Measurements from ENCODE around the gene VPS13D.
"Not testable (repeated sequence)": the region's sequence is repeated elsewhere in the genome, so short reads cannot be mapped to it uniquely, and the experiment has no call there.

Gene VPS13D

GRCh38 chr1:12499539-12500240 is 269.9 kb downstream of the VPS13D start:
- DNase-seq, result no peak

DNA sequence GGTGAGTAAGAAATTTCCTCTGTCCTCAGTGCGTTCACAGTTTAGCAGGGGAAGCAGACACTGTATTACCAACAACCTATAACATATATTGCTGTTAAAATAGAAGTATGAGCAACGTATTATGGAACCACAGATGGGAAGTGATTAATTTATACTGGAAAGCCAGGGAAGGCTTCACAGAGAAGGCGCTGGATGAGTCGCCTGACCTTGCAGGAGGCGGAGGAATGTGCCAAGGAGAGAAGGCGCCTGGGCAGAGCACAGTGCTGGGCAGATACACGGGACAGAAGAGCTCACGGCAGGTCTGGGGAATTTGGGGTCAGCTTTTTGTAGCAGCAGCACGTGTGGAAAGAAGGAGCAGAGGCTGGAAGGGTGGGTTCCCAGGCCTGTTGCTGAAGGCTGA is 271.8 kb downstream of the VPS13D start:
- no peak for DNase-seq

GRCh38 chr1:12502336-12503109 is 272.7 kb downstream of the VPS13D start:
- DNase-seq, result no peak

- DNase-seq, result no peak
These were observed 273.9 kb downstream of the VPS13D start for GRCh38 chr1:12503709-12504108.

DNA sequence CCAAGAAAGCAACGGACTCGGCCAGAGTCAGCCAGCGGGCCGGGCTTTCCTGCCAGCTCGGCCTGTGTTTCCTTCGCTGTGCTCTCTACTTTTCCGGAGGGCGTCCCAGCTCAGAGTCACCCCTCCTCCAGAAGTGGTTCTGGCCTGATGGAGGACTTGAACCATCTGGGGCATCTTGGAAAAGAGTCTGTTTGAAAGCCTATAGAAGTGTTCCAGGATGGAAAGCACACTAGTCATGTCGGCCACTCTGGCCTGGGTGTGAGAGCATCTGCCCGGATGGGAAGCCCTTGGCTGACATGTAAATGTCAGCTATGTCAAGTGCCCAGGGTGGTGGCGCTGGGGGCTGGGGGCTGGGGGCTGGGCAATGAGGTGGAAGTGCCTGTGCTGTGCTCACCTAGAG is 274.8 kb downstream of the VPS13D start:
- no peak for DNase-seq

- DNase-seq, result no peak
These were observed 275.4 kb downstream of the VPS13D start for GRCh38 chr1:12505231-12505630.

DNA sequence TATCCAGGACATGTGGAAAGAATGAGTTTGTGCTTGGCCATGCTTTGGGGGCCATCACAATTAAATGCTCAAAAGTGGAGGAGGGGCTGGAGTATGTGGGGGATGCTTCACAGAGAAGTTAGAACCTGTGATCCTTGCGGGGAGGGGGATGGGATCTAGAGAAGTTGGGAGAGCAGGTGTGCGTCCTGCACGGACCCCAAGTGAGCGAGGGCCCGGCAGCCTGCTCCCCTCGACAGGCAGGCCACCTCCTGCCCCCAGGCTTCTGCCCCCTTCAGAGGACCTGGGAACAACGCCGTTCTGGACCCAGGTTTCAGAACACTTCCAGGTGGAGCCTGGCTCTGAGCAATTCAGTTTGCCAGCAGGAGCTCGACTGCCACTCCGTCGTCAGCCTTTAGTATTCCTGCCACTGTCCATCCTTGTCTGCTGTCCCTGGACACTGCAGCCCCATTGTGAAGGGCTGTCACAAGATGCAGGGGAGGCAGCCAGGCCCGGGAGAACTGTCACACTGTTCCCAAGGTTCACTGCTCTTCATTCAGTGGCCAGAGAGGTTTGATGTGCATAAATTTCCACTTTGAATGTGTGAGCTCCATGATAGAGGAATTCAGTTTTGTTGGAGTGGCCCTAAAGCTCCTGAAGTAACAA is 275.9 kb downstream of the VPS13D start:
- DNase-seq, result no peak

- no peak for DNase-seq
These were observed 276.8 kb downstream of the VPS13D start for GRCh38 chr1:12506281-12507280.

DNA sequence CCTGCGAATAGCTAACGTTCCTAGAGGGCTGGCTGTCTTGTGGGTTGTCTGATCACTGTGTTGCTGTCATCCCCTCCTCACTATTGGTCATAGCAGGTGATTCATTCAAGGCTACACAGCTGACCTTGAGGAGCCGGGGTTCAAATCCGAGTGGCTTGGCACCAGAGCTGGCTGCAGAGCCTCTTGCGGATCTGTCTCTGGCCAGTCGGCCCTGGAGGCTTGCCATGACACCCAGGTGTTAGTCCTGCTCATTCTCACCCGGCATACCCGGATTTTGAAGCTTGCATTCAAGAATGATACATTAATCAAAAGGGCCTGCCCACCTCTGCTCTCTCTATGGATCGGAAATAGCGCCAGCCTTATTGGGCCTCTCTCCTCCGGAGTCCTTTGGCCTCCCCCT is 277.8 kb downstream of the VPS13D start:
- DNase-seq, result no peak

- no peak for DNase-seq
These were observed 279.0 kb downstream of the VPS13D start for GRCh38 chr1:12508849-12509248.

DNA sequence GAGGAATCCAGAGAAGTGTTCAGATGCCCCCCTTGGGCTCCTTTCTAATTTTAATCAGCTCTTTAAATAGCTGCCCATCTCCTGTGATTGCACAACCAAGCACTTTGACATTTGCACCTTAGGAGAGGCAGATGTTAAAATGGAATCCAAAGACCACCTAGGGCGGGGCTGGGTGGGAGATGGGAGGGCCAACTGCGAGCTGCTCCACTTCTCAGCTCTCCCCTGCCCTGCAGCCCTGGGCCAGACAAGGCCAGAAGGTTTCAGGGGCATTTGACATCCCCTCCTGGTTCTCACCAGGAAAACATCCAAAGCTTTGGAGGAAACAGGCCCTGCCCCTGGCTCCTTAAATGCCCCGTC is 281.3 kb downstream of the VPS13D start:
- DNase-seq, result no peak

DNA sequence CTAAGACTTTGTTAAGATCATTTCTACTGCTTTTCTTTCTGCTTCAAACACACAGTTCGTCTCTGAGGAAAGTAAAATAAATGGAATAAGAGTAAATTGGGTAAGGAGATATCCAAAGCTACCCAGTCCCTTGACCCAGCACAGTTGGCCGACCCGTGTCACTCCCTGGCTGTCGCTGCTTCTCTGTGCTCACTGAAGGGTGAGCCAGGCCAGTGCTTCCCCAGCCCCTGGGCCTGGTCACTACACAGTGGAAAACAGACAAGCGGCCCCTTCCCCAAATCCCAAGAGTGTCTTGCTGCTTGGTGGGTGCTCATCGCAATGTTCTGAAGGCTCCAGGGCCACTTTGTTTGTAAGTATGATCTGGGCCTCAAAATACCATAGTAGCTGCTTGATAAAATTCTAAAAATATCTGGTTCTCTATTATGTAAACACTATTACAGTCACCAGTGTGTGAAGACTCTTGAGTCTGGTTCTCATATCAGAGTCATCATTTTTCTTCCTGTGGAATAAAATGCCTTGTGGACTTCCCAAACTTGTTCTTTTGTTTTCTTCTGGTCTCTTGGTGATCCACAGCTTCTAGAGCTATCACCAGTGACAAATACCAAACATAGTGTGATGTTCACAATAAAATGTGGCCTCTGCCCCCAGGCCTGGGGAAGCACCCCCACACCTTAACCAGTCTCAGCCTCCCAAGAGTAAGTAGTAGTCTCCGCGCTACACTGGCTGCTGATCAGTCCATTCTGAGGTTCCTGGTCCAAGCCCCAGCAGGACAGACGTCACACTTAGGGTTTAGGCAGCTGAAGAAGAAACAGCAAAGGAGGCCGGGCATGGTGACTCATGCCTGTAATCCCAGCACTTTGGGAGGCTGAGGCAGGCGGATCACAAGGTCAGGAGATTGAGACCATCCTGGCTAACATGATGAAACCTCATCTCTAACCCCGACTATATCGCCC is 282.0 kb downstream of the VPS13D start:
- DNase-seq, result no peak

- no peak for DNase-seq
These were observed 283.4 kb downstream of the VPS13D start for GRCh38 chr1:12513181-12513580.

- no peak for DNase-seq
These were observed 284.8 kb downstream of the VPS13D start for GRCh38 chr1:12514590-12514989.

DNA sequence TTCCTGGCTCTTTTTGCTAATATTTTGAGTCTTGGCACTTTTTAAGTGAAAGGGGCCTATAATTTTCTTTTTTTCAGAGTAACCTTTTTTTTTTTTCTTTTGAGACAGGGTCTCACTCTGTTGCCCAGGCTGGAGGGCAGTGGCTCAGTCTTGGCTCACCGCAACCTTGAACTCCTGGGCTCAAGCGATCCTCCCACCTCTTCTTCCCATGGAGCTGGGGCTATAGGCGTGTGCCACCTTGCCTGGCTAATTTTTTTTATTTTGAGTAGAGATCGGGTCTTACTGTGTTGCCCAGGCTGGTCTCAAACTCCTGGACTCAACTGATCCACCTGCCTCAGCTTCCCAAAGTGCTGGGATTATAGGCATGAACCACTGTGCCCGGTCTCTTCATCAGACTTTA is 285.4 kb downstream of the VPS13D start:
- no peak for DNase-seq

- no peak for DNase-seq
These were observed 286.9 kb downstream of the VPS13D start for GRCh38 chr1:12516741-12517140.

DNA sequence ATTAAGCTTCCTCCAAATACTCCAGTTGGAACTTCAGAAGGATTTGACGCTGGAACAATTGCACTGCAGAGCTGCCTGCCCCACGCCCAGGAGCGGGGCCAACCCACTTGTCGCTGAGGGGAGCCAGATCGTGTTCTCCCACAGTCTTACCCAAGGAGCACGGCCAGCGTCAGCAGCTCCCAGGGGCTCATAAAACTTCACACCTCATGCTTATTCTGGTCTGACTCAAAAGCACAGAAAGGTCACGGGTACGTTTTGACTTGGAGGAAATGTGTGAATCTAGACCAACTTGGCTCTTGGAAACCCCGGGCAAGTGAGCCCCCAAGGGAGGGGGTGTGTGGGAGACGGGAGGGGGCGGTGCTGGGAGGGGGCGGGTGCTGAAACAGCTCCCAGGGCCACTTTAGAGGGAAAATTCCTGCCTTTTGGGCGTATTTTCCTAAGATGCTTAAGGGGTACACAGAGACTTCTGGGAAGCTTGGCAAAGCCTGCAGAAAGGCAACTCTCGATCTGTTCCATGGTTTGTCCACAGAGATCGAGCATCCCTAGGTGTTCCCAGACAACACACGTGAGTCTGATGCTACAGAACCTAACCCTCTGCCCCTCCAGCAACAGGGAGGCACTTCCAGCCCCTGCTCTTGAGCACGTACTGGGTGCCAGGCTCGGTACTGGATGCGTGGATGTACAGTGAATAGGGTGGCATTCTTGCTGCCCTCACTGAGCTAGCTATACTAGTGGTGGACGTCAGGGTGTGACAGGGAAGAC is 289.3 kb downstream of the VPS13D start:
- DNase-seq, result peak; percentile 67

DNA sequence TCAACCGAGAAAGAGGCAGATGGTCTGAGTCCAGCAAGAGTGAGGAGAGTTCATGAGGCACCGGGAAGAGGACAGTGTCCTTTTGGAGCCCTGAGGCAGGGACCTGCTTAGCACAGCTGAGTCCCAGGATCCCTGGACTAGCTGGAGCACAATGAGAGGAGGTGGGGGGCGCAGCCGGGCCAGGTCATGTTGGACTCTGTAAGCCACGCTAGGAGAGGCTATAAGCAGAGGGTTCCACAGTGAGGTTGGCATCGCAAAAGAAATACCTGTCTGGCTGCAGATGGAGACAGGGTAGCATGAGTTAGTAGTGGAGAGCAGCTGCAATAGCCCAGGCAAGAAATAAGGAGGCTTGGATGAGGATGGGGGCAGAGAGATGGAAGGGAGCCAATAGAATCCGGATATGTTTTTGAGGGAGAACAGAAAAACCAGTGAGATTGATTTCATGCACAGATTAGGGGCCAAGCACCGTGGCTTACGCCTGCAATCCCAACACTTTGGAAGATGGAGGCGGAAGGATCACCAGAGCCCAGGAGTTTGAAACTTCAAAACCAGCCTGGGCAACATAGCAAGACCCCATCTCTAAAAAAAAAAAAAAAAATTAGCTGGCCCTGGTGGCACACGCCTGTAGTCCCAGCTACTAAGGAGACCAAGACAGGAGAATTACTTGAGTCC is 290.0 kb downstream of the VPS13D start:
- no peak for DNase-seq

- DNase-seq, result no peak
These were observed 291.3 kb downstream of the VPS13D start for GRCh38 chr1:12521096-12521495.

DNA sequence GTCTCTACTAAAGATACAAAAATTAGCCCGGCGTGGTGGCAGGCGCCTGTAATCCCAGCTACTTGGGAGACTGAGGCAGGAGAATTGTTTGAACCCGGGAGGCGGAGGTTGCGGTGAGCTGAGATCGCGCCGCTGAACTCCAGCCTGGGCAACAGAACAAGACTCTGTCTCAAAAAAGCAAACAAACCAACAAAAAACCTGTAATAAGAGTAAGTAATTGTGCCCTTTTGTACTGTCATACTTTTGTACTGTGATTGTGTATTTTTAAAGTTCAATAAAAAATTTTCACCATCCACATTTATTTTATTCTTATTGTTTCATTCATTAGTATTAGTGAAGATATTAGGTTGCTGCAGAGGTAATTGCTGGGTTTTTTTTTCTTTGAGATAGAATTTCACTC is 292.9 kb downstream of the VPS13D start:
- DNase-seq, result not testable (repeated sequence)

All from left hindlimb (tissue), 1 donor.